H1 (cell line): ENCODE data around the gene ANKRD34B. TPM values are rescaled to one million over a fixed set of nuclear protein-coding genes. Genes with fewer than 3 reads are reported as not detected.

Source experiments
- CTCF ChIA-PET: fragments of 300-600 bp; sonication (Branson Sonifier 250); formaldehyde crosslinking; loops from one replicate; lab custom pipeline; 2021; ENCODE audit not compliant: partially characterized antibody; lab: Charles Lee
- POLR2A ChIA-PET: fragments of 300-600 bp; sonication (Branson Sonifier 250); formaldehyde crosslinking; loops from one replicate; lab custom pipeline; 2021; ENCODE audit warnings: inconsistent platforms; ENCODE audit not compliant: partially characterized antibody; lab: Charles Lee
- DNase-seq, 2 experiments: peaks; one replicate each; pipeline versions ENCODE4 v3.0.0 to v3.0.0-alpha.2; 2010 to 2022; ENCODE audit warnings: low spot score in 2 of 2, low read depth in 1 of 2, mixed read lengths in 1 of 2
- FAIRE-seq: peaks from 2 replicates; lab custom pipeline; 2011; peaks lifted over from hg19 to GRCh38; lab: Jason Lieb, UNC
- H2AFZ ChIP-seq: 2 replicates; pipeline ENCODE4 v1.8.1; 2012; ENCODE audit warnings: low read length, inconsistent platforms
- H2AK5ac ChIP-seq: 2 replicates; pipeline ENCODE4 v1.6.1; 2013; ENCODE audit warnings: low read depth, low read length
- H2BK120ac ChIP-seq: replicated peaks from 2 replicates; pipeline ENCODE3; 2013; ENCODE audit warnings: low read depth, low read length, inconsistent platforms
- H2BK12ac ChIP-seq: 2 replicates; pipeline ENCODE4 v1.6.1; 2013; ENCODE audit warnings: low read depth, low read length
- H2BK15ac ChIP-seq: 2 replicates; pipeline ENCODE4 v1.6.1; 2013; ENCODE audit warnings: low read length
- H2BK20ac ChIP-seq: 2 replicates; pipeline ENCODE4 v1.6.1; 2013; ENCODE audit warnings: low read length
- H2BK5ac ChIP-seq: 2 replicates; pipeline ENCODE4 v1.6.1; 2013; ENCODE audit warnings: low read depth, low read length
- H3K14ac ChIP-seq: 2 replicates; pipeline ENCODE4 v1.6.1; 2013; ENCODE audit warnings: inconsistent platforms; ENCODE audit not compliant: insufficient read length
- H3K18ac ChIP-seq: 2 replicates; pipeline ENCODE4 v1.6.1; 2013; ENCODE audit warnings: low read length; ENCODE audit errors: extremely low read depth
- H3K23ac ChIP-seq: 2 replicates; pipeline ENCODE4 v1.6.1; 2013; ENCODE audit warnings: inconsistent platforms; ENCODE audit not compliant: insufficient read length
- H3K23me2 ChIP-seq: 2 replicates; pipeline ENCODE4 v1.6.1; 2013; ENCODE audit warnings: low read depth, low read length
- H3K27ac ChIP-seq: 2 replicates; pipeline ENCODE4 v1.6.1; 2011; ENCODE audit warnings: low read depth, low read length, inconsistent platforms
- H3K27me3 ChIP-seq, 4 experiments: replicated peaks in 1 of 4; 1 replicate in 1 of 4; 2 replicates in 3 of 4; pipeline versions ENCODE4 v1.6.1 to v1.8.1; 2011 to 2013; ENCODE audit warnings: low read length in 3 of 4, mild to moderate bottlenecking in 3 of 4, inconsistent platforms in 2 of 4, mixed read lengths in 2 of 4, moderate library complexity in 1 of 4; ENCODE audit not compliant: control insufficient read depth in 3 of 4, insufficient read depth in 3 of 4; ENCODE audit errors: extremely low read depth in 1 of 4
- H3K36me3 ChIP-seq, 4 experiments: 2 replicates each; pipeline versions ENCODE4 v1.6.1 to v1.8.1; 2011 to 2013; ENCODE audit warnings: mild to moderate bottlenecking in 4 of 4, low read length in 3 of 4, moderate library complexity in 2 of 4, control low read depth in 1 of 4, inconsistent platforms in 1 of 4; ENCODE audit not compliant: insufficient read depth in 4 of 4, control insufficient read depth in 2 of 4
- H3K4ac ChIP-seq: replicated peaks from 2 replicates; pipeline ENCODE3; 2013; ENCODE audit warnings: low read length, low read depth, mixed read lengths, inconsistent platforms; ENCODE audit not compliant: insufficient read length
- H3K4me1 ChIP-seq, 4 experiments: replicated peaks in 1 of 4; 1 replicate in 1 of 4; 2 replicates in 3 of 4; pipeline versions ENCODE4 v1.6.1 to v1.8.1; 2011 to 2013; ENCODE audit warnings: low read length in 3 of 4, inconsistent platforms in 2 of 4, mixed read lengths in 1 of 4; ENCODE audit not compliant: insufficient read depth in 4 of 4, control insufficient read depth in 3 of 4
- H3K4me2 ChIP-seq, 2 experiments: 2 replicates each; pipeline versions ENCODE4 v1.6.1 to v1.8.1; 2011 to 2013; ENCODE audit warnings: low read depth in 2 of 2, low read length in 2 of 2, control low read depth in 1 of 2, inconsistent platforms in 1 of 2, mild to moderate bottlenecking in 1 of 2; ENCODE audit not compliant: insufficient read depth in 1 of 2
- H3K4me3 ChIP-seq, 4 experiments: fragments of 200-600, 300-600 bp in 1 of 4; sonication (generic), shearing (Covaris generic), sonication (Bioruptor Twin) in 1 of 4; 2 replicates each; pipeline versions ENCODE4 v1.5.1 to v1.8.1; 2011 to 2016; ENCODE audit warnings: low read length in 4 of 4, low read depth in 3 of 4, control low read depth in 2 of 4, inconsistent platforms in 2 of 4, mild to moderate bottlenecking in 2 of 4, mixed read lengths in 1 of 4, moderate library complexity in 1 of 4; ENCODE audit not compliant: insufficient read depth in 2 of 4; ENCODE audit errors: extremely low read depth in 1 of 4
- H3K56ac ChIP-seq: replicated peaks from 2 replicates; pipeline ENCODE3; 2013; ENCODE audit warnings: low read depth, mild to moderate bottlenecking, mixed read lengths, low read length, inconsistent platforms; ENCODE audit not compliant: insufficient read length
- H3K79me1 ChIP-seq: 2 replicates; pipeline ENCODE4 v1.6.1; 2013; ENCODE audit warnings: low read depth, low read length, control low read depth
- H3K79me2 ChIP-seq, 2 experiments: 2 replicates each; pipeline versions ENCODE4 v1.6.1 to v1.8.1; 2012 to 2013; ENCODE audit warnings: low read length in 2 of 2, mild to moderate bottlenecking in 2 of 2, inconsistent platforms in 1 of 2; ENCODE audit not compliant: insufficient read depth in 2 of 2, control insufficient read depth in 1 of 2
- H3K9ac ChIP-seq, 4 experiments: replicated peaks in 1 of 4; 1 replicate in 1 of 4; 2 replicates in 3 of 4; pipeline versions ENCODE4 v1.6.1 to v1.8.1; 2011 to 2013; ENCODE audit warnings: low read depth in 3 of 4, low read length in 3 of 4, control low read depth in 2 of 4, mild to moderate bottlenecking in 2 of 4, moderate library complexity in 2 of 4, inconsistent platforms in 1 of 4; ENCODE audit errors: extremely low read depth in 1 of 4
- H3K9me3 ChIP-seq, 2 experiments: 2 replicates each; pipeline versions ENCODE4 v1.6.1 to v1.8.1; 2012 to 2013; ENCODE audit warnings: mild to moderate bottlenecking in 2 of 2, moderate library complexity in 2 of 2, control low read depth in 1 of 2, inconsistent platforms in 1 of 2, low read depth in 1 of 2, low read length in 1 of 2, mixed read lengths in 1 of 2; ENCODE audit not compliant: insufficient read depth in 2 of 2
- H4K20me1 ChIP-seq, 2 experiments: replicated peaks in 1 of 2; 2 replicates each; pipeline versions ENCODE3 to v1.8.1; 2011 to 2013; ENCODE audit warnings: inconsistent platforms in 2 of 2, low read length in 2 of 2, mild to moderate bottlenecking in 1 of 2; ENCODE audit not compliant: insufficient read depth in 2 of 2, control insufficient read depth in 1 of 2
- H4K5ac ChIP-seq: 2 replicates; pipeline ENCODE4 v1.6.1; 2013; ENCODE audit warnings: low read length, low read depth, mixed read lengths, inconsistent platforms; ENCODE audit not compliant: insufficient read length
- H4K8ac ChIP-seq: 2 replicates; pipeline ENCODE4 v1.8.0; 2013; ENCODE audit warnings: mild to moderate bottlenecking, moderate library complexity, low read length, inconsistent platforms; ENCODE audit not compliant: insufficient read depth; ENCODE audit errors: extremely low read depth
- H4K91ac ChIP-seq: replicated peaks from 2 replicates; pipeline ENCODE3; 2013; ENCODE audit warnings: low read length, mixed read lengths, inconsistent platforms; ENCODE audit not compliant: insufficient read length
- BCL11A ChIP-seq, 2 experiments: IDR thresholded peaks; one replicate each; pipeline ENCODE4 v1.6.1; 2011; ENCODE audit warnings: low read depth in 2 of 2, low read length in 2 of 2, mild to moderate bottlenecking in 2 of 2
- CHD2 ChIP-seq: IDR thresholded peaks from 2 replicates; pipeline ENCODE4 v1.6.1; 2012; ENCODE audit warnings: low read length, improper control_type of control experiment
- EGR1 ChIP-seq: IDR thresholded peaks from 2 replicates; pipeline ENCODE4 v1.6.1; 2011; ENCODE audit warnings: low read depth, low read length, borderline replicate concordance
- EP300 ChIP-seq, 2 experiments: IDR thresholded peaks; 1 replicate in 1 of 2; 2 replicates in 1 of 2; pipeline ENCODE4 v1.6.1; 2011 to 2012; ENCODE audit warnings: low read depth in 2 of 2, low read length in 2 of 2, mild to moderate bottlenecking in 2 of 2, borderline replicate concordance in 1 of 2, inconsistent platforms in 1 of 2, moderate library complexity in 1 of 2
- GABPA ChIP-seq: IDR thresholded peaks from 2 replicates; pipeline ENCODE4 v1.6.1; 2011; ENCODE audit warnings: mild to moderate bottlenecking, low read length, moderate library complexity, borderline replicate concordance; ENCODE audit not compliant: insufficient read depth
- HDAC2 ChIP-seq, 2 experiments: fragments of 300-600 bp in 1 of 2; sonication (generic) in 1 of 2; IDR thresholded peaks; 2 replicates each; pipeline ENCODE4 v1.6.1; 2011 to 2012; ENCODE audit warnings: low read depth in 2 of 2, low read length in 2 of 2, mild to moderate bottlenecking in 2 of 2, moderate library complexity in 2 of 2, borderline replicate concordance in 1 of 2, inconsistent platforms in 1 of 2
- JUND ChIP-seq: IDR thresholded peaks from 2 replicates; pipeline ENCODE4 v1.6.1; 2011; ENCODE audit warnings: mild to moderate bottlenecking, improper control_type of control experiment, low read length
- KDM1A ChIP-seq: fragments of 200-600, 300-600 bp; sonication (generic); IDR thresholded peaks from 2 replicates; pipeline ENCODE4 v1.7.1; 2016; ENCODE audit warnings: mild to moderate bottlenecking, low read length, borderline replicate concordance
- MAX ChIP-seq: IDR thresholded peaks from 2 replicates; pipeline ENCODE4 v1.6.1; 2012; ENCODE audit warnings: inconsistent platforms
- POLR2AphosphoS5 ChIP-seq: IDR thresholded peaks from 2 replicates; pipeline ENCODE4 v1.6.1; 2011; ENCODE audit warnings: low read depth, low read length
- POU5F1 ChIP-seq: IDR thresholded peaks from 2 replicates; pipeline ENCODE4 v1.6.1; 2011; ENCODE audit warnings: low read depth, mild to moderate bottlenecking, low read length, moderate library complexity
- RAD21 ChIP-seq, 2 experiments: IDR thresholded peaks in 1 of 2; conservative IDR thresholded peaks in 1 of 2; 2 replicates each; pipeline ENCODE4 v1.6.1; 2011; ENCODE audit warnings: low read depth in 2 of 2, low read length in 2 of 2, improper control_type of control experiment in 1 of 2, inconsistent platforms in 1 of 2, mild to moderate bottlenecking in 1 of 2, moderate library complexity in 1 of 2
- SIRT6 ChIP-seq: IDR thresholded peaks from one replicate; pipeline ENCODE4 v1.7.1; 2012; ENCODE audit warnings: low read length, inconsistent platforms
- SP2 ChIP-seq: IDR thresholded peaks from 2 replicates; pipeline ENCODE4 v1.6.1; 2012; ENCODE audit warnings: mild to moderate bottlenecking, low read length, inconsistent platforms
- TCF12 ChIP-seq: IDR thresholded peaks from 2 replicates; pipeline ENCODE4 v1.6.1; 2011; ENCODE audit warnings: low read depth, mild to moderate bottlenecking, low read length
- WGBS, 2 experiments: shearing (Covaris generic) in 1 of 2; methylation state at CpG; one replicate each; pipeline versions ENCODE4 v1.1.6 to v1.1.7; 2013 to 2015; ENCODE audit warnings: low lambda C conversion rate in 2 of 2, mixed read lengths in 2 of 2, inconsistent platforms in 1 of 2, low coverage in 1 of 2, missing lambda C conversion rate in 1 of 2; ENCODE audit not compliant: insufficient replicate concordance in 2 of 2, insufficient coverage in 1 of 2, insufficient read length in 1 of 2; ENCODE audit errors: extremely low coverage in 1 of 2, missing lambda C conversion rate in 1 of 2; 5-methylcytosine and 5-hydroxymethylcytosine counted together
- polyA plus RNA-seq, 7 experiments: library from polyadenylated mRNA; depleted of rRNA in 3 of 7; stranded (reverse) in 5 of 7; unstranded in 2 of 7; fragments of >200 nt in 5 of 7; fragments of 200-250 nt in 2 of 7; gene quantifications; 1 replicate in 5 of 7; 2 replicates in 1 of 7; 4 replicates in 1 of 7; pipeline versions ENCODE4 v1.2.1 to v1.2.3, GENCODE V29; 2011 to 2013; ENCODE audit warnings: missing spikeins in 2 of 7, mixed read lengths in 2 of 7
- total RNA-seq: library from RNA; stranded (reverse); fragmentation: NEBNext Ultra II Directional; extraction: Animal tissue kit (Norgen Biotek cat#: 25700); gene quantifications from 2 replicates; pipeline ENCODE4 v1.2.1, GENCODE V29; 2021

The ANKRD34B gene
- total and polyA plus RNA-seq, 2 of the 8 experiments (the other 6 are each of a cell fraction or from before 2014, with no cell fraction given) = 1.5 to 6.3 TPM

GRCh38 chr5:80579050-80579449 is 9.0 kb upstream of the ANKRD34B start:
- CTCF ChIA-PET = no interaction called here
- Histone ChIP-seq H3K36me3 (no peaks in the 10 kb centered on the region), H4K8ac (no peak overlapping the region), H3K27me3 (no peaks in the 10 kb centered on the region), H3K79me2 (no peaks in the 10 kb centered on the region), H4K5ac (no peak overlapping the region), H3K23ac (no peak overlapping the region), H4K20me1 (no peaks in the 10 kb centered on the region), H2BK15ac (no peak overlapping the region), H3K56ac (no peak overlapping the region), H3K4me3 (no peak overlapping the region), H3K18ac (no peak overlapping the region), H3K14ac (no peak overlapping the region), H2BK5ac (no peak overlapping the region), H3K4ac (no peak overlapping the region), H2BK120ac (no peak overlapping the region), H4K91ac (no peak overlapping the region), H2AFZ (no peak overlapping the region), H3K9me3 (no peaks in the 10 kb centered on the region), H3K27ac (no peak overlapping the region), H3K4me2 (no peak overlapping the region), H3K23me2 (no peaks in the 10 kb centered on the region), H3K79me1 (no peaks in the 10 kb centered on the region), H2BK20ac (no peak overlapping the region), H3K4me1 (no peaks in the 10 kb centered on the region), H2BK12ac (no peak overlapping the region), H3K9ac (no peak overlapping the region), H2AK5ac (no peak overlapping the region)
- no peak for FAIRE-seq
- POLR2A ChIA-PET = no interaction called here
- 76 to 95% methylated on average over 1 to 2 of the region's 2 CpGs for WGBS, 2 experiments
- DNase-seq = no peak
- TF ChIP-seq SIRT6 (no peak), BCL11A (IDR thresholded peaks at IDR 0.05; ENCODE audit: low read depth in 2 of 2, low read length in 2 of 2) (no peak), JUND (no peak), CHD2 (no peak), RAD21 (IDR thresholded peaks at IDR 0.05 in 1 of 2, conservative IDR thresholded peaks at IDR 0.05 in 1 of 2; ENCODE audit: low read depth in 2 of 2, low read length in 2 of 2) (no peak), EP300 (IDR thresholded peaks at IDR 0.05; ENCODE audit: borderline replicate concordance in 1 of 2, low read depth in 2 of 2, low read length in 2 of 2) (no peak), GABPA (no peak), HDAC2 (IDR thresholded peaks at IDR 0.05; ENCODE audit: borderline replicate concordance in 1 of 2, low read depth in 2 of 2, low read length in 2 of 2) (no peak), EGR1 (no peak), POU5F1 (no peak), KDM1A (no peak), TCF12 (no peak), POLR2AphosphoS5 (no peak), MAX (no peak), SP2 (no peak)
